Measurements from ENCODE around the gene IVNS1ABP. TPM values are rescaled to one million over a fixed set of nuclear protein-coding genes. Genes with fewer than 3 reads are reported as not detected.

The IVNS1ABP gene
- total and polyA plus RNA-seq, 4 donors = 39.3 to 218 (median 114) TPM

DNA sequence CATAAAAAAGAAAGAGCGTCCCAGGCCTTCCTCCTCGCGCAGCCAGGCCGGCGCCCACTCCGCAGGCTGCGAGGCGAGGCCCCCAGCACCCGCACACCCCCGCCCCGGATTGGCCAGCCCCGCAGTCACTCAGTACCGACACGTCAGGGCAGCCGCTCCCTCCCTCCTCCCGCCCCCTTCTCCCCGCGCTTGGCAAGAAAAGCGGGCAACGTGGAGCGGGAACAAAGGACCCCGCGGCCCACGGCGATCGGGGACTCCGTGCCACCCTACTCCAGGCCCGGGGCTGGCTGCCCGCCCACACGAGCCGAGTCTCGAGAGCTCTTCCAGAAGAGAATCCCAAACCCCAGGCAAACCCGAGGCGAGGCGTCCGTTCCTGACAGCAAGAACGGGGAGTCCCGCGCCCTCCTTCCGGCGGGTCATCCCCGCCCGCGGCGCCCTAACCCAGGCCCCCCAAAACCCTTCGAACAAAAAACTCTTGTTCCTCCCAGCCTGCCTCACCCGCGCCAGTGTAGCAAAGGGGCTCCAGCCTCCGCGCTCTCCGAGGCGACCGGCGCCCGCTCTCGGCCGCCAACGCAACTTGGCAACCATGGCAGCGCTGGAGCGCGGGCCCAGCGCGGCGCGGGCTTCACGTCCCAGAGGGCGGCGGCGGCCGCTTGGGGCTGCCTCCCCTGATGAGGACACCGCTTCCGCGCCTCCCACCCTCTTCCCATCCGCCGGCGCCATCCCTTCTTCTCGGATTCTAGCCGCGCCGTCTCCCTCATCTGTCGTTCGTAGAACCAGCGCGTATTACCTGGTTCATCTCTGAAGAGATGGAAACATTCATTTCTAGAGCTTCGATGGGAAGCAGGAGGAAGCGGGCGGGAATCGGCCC, 645 bp downstream of the IVNS1ABP start:
- H3K4me3 ChIP-seq = peak overlapping the region; percentile 96
- peaks cover 0 to 42% (median 13%) of the 10 kb centered on the region in 5 donors for H3K4me1 ChIP-seq (ENCODE audit: control insufficient read depth in 5 of 5, insufficient read depth in 5 of 5, low read length in 5 of 5)
- H3K27ac ChIP-seq (ENCODE audit: low read depth in 1 of 2, low read length in 1 of 2) = peak overlapping the region; percentile 96 to 97
- no peak for TF ChIP-seq CTCF (IDR thresholded peaks at IDR 0.05; ENCODE audit: control extremely low read depth, extremely low read depth)
- ATAC-seq (ENCODE audit: insufficient read depth, low FRiP score) = peak; percentile 81
- no peaks in the 10 kb centered on the region for H3K27me3 ChIP-seq (ENCODE audit: control insufficient read depth in 3 of 3, insufficient read depth in 3 of 3, low read length in 2 of 3)
- peak overlapping the region; percentile 91 to 96 for H3K9ac ChIP-seq (ENCODE audit: insufficient read depth in 1 of 2, low read length in 2 of 2)
- no peaks in the 10 kb centered on the region for H3K9me3 ChIP-seq (ENCODE audit: control insufficient read depth in 4 of 4, insufficient read depth in 3 of 4, low read length in 3 of 4)
- DNase-seq = peak; percentile 94 to 96 (median 95)
- peaks cover 0 to 7% (median 0%) of the 10 kb centered on the region in 4 donors for H3K36me3 ChIP-seq (ENCODE audit: control insufficient read depth in 4 of 4, insufficient read depth in 4 of 4, low read length in 4 of 4)
- 0% methylated on average over 84 to 88 of the region's 88 CpGs for WGBS, 2 donors

DNA sequence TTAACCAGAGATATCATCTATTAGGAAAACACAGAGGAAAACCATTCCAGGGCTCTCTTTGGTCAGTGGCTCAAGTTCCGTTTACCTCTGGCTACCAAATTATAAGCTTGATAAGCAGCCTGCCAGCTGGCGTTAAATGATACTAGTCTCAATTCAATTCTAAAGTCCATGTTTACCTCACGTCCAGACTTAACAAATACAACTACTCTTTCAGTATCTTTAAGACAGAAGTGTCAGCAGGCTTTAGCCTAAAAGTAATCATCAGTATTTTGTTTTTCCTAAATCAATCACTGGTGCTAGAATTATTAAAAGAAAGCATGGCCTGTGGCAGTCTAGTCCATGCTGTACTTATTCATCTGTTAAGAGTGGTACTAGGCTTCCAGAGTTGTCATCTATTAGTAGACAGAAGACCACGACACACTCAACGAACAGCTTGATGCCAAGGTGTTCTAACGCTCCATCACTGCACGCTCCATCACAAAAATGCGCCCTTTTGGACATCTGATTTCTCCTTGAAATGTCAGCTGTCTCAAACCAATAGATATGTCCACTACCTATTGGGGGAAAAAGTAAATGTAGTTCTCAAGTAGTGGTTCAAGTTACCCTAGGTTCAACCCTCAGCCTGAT, 1.5 kb downstream of the IVNS1ABP start:
- TF ChIP-seq CTCF (IDR thresholded peaks at IDR 0.05; ENCODE audit: control extremely low read depth, extremely low read depth) = no peak
- Histone ChIP-seq H3K27me3 (ENCODE audit: control insufficient read depth in 3 of 3, insufficient read depth in 3 of 3, low read length in 2 of 3) (no peaks in the 10 kb centered on the region), H3K4me3 (peak overlapping the region; percentile 96)

GRCh38 chr1:185314411-185314810, 2.6 kb downstream of the IVNS1ABP start:
- WGBS, 2 donors = 33 to 54% methylated on average over 1 of the region's 1 CpG
- H3K36me3 ChIP-seq (ENCODE audit: control insufficient read depth in 4 of 4, insufficient read depth in 4 of 4, low read length in 4 of 4) = peaks cover 0 to 7% (median 4%) of the 10 kb centered on the region in 4 donors
- H3K27ac ChIP-seq (ENCODE audit: low read depth in 1 of 2, low read length in 1 of 2) = no peak overlapping the region
- ATAC-seq (ENCODE audit: insufficient read depth, low FRiP score) (no peak), DNase-seq (no peak)
- H3K27me3 ChIP-seq (ENCODE audit: control insufficient read depth in 3 of 3, insufficient read depth in 3 of 3, low read length in 2 of 3) = no peaks in the 10 kb centered on the region
- TF ChIP-seq CTCF (IDR thresholded peaks at IDR 0.05; ENCODE audit: control extremely low read depth, extremely low read depth) = no peak
- H3K9ac ChIP-seq (ENCODE audit: insufficient read depth in 1 of 2, low read length in 2 of 2) = no peak overlapping the region
- H3K9me3 ChIP-seq (ENCODE audit: control insufficient read depth in 4 of 4, insufficient read depth in 3 of 4, low read length in 3 of 4) = no peaks in the 10 kb centered on the region
- H3K4me1 ChIP-seq (ENCODE audit: control insufficient read depth in 5 of 5, insufficient read depth in 5 of 5, low read length in 5 of 5) = peaks cover 0 to 42% (median 13%) of the 10 kb centered on the region in 5 donors
- H3K4me3 ChIP-seq = no peak overlapping the region

More for the DNA sequence above, 1.5 kb downstream of the IVNS1ABP start:
- Histone ChIP-seq H3K36me3 (ENCODE audit: control insufficient read depth in 4 of 4, insufficient read depth in 4 of 4, low read length in 4 of 4) (peaks cover 0 to 7% (median 3%) of the 10 kb centered on the region in 4 donors), H3K9ac (ENCODE audit: insufficient read depth in 1 of 2, low read length in 2 of 2) (peak overlapping the region; percentile 91 to 96), H3K9me3 (ENCODE audit: control insufficient read depth in 4 of 4, insufficient read depth in 3 of 4, low read length in 3 of 4) (no peaks in the 10 kb centered on the region), H3K4me1 (ENCODE audit: control insufficient read depth in 5 of 5, insufficient read depth in 5 of 5, low read length in 5 of 5) (peaks cover 0 to 42% (median 13%) of the 10 kb centered on the region in 5 donors), H3K27ac (ENCODE audit: low read depth in 1 of 2, low read length in 1 of 2) (peak overlapping the region; percentile 96 to 97)
- DNase-seq (no peak), ATAC-seq (ENCODE audit: insufficient read depth, low FRiP score) (no peak)
- WGBS, 2 donors = 18 to 26% methylated on average over 8 of the region's 8 CpGs

Measured in lung (tissue), 12 donors.